DOHH2 (cell line): ENCODE results near the gene MYBPH.

Source experiments
- H3F3A ChIP-seq: fragments of 200-600 bp; sonication (generic), shearing (Covaris generic); 2 replicates; pipeline ENCODE4 v1.6.0; 2016; ENCODE audit warnings: antibody characterized with exemption, mild to moderate bottlenecking; ENCODE audit not compliant: control insufficient read depth, insufficient read depth
- H3K27ac ChIP-seq: fragments of 200-600 bp; sonication (generic); 2 replicates; pipeline ENCODE4 v1.5.1; 2014; ENCODE audit warnings: low read depth, mild to moderate bottlenecking, low read length, moderate library complexity
- H3K27me3 ChIP-seq: fragments of 200-600 bp; sonication (generic); 2 replicates; pipeline ENCODE4 v1.6.1; 2014; ENCODE audit warnings: mild to moderate bottlenecking, low read length, mixed read lengths; ENCODE audit not compliant: control insufficient read depth
- H3K36me3 ChIP-seq: fragments of 200-600 bp; sonication (generic); 2 replicates; pipeline ENCODE4 v1.6.1; 2014; ENCODE audit warnings: mild to moderate bottlenecking, low read length, moderate library complexity, mixed read lengths; ENCODE audit not compliant: control insufficient read depth
- H3K4me1 ChIP-seq: fragments of 200-600 bp; sonication (generic); 2 replicates; pipeline ENCODE4 v1.6.1; 2014; ENCODE audit warnings: mild to moderate bottlenecking, low read length, mixed read lengths; ENCODE audit not compliant: control insufficient read depth
- H3K4me2 ChIP-seq: fragments of 200-600 bp; sonication (generic); 2 replicates; pipeline ENCODE4 v1.6.0; 2014; ENCODE audit warnings: mild to moderate bottlenecking, low read length, moderate library complexity
- H3K4me3 ChIP-seq: fragments of 200-600 bp; sonication (generic); 2 replicates; pipeline ENCODE4 v1.5.1; 2014; ENCODE audit warnings: mild to moderate bottlenecking, low read length, mixed read lengths
- H3K79me2 ChIP-seq: fragments of 200-600 bp; sonication (generic); 2 replicates; pipeline ENCODE4 v1.6.1; 2014; ENCODE audit warnings: mild to moderate bottlenecking, low read length, mixed read lengths; ENCODE audit not compliant: control insufficient read depth
- H3K9me2 ChIP-seq: fragments of 200-600 bp; sonication (generic); replicated peaks from 2 replicates; pipeline ENCODE4 v1.6.1; 2014; ENCODE audit warnings: mild to moderate bottlenecking, low read length, mixed read lengths; ENCODE audit not compliant: control insufficient read depth
- H3K9me3 ChIP-seq: fragments of 200-600 bp; sonication (generic); 2 replicates; pipeline ENCODE4 v1.6.1; 2014; ENCODE audit warnings: antibody characterized with exemption, low read length, mixed read lengths; ENCODE audit not compliant: control insufficient read depth, insufficient read depth
- H4K20me1 ChIP-seq: fragments of 200-600 bp; sonication (generic); 2 replicates; pipeline ENCODE4 v1.6.0; 2014; ENCODE audit warnings: low read depth, mild to moderate bottlenecking, antibody characterized with exemption, low read length, moderate library complexity; ENCODE audit not compliant: control insufficient read depth, insufficient read depth
- CTCF ChIP-seq: fragments of 200-600 bp; sonication (generic); IDR thresholded peaks from one replicate; pipeline ENCODE4 v1.5.1; 2014; ENCODE audit warnings: antibody characterized with exemption, mild to moderate bottlenecking, low read depth, low read length; ENCODE audit not compliant: poor library complexity, severe bottlenecking
- EZH2phosphoT487 ChIP-seq: fragments of 200-600 bp; sonication (generic); IDR thresholded peaks from 2 replicates; pipeline ENCODE4 v1.6.1; 2017; ENCODE audit warnings: borderline replicate concordance, mild to moderate bottlenecking, antibody characterized with exemption, low read length, moderate library complexity, mixed read lengths

Gene MYBPH

GRCh38 chr1:203122159-203122558 is 53.5 kb downstream of the MYBPH start:
- H3K4me2 ChIP-seq, result no peak overlapping the region
- no peaks in the 10 kb centered on the region for H3K9me2 ChIP-seq
- TF ChIP-seq CTCF (no peak), EZH2phosphoT487 (no peak)
- H3K27me3 ChIP-seq, result peaks cover 13% of the 10 kb centered on the region
- no peaks in the 10 kb centered on the region for H4K20me1 ChIP-seq
- H3K36me3 ChIP-seq, result no peaks in the 10 kb centered on the region
- no peaks in the 10 kb centered on the region for H3K9me3 ChIP-seq
- no peak overlapping the region for H3K4me3 ChIP-seq
- no peaks in the 10 kb centered on the region for H3K79me2 ChIP-seq
- H3F3A ChIP-seq, result no peaks in the 10 kb centered on the region
- H3K4me1 ChIP-seq, result no peaks in the 10 kb centered on the region
- no peak overlapping the region for H3K27ac ChIP-seq

- no peaks in the 10 kb centered on the region for H3F3A ChIP-seq
- no peak overlapping the region for H3K4me3 ChIP-seq
- no peaks in the 10 kb centered on the region for H3K9me2 ChIP-seq
- H3K9me3 ChIP-seq, result no peaks in the 10 kb centered on the region
- TF ChIP-seq CTCF (no peak), EZH2phosphoT487 (no peak)
- H3K4me2 ChIP-seq, result no peak overlapping the region
- no peak overlapping the region for H3K27ac ChIP-seq
- H3K36me3 ChIP-seq, result no peaks in the 10 kb centered on the region
- no peaks in the 10 kb centered on the region for H3K4me1 ChIP-seq
- H4K20me1 ChIP-seq, result no peaks in the 10 kb centered on the region
- H3K79me2 ChIP-seq, result no peaks in the 10 kb centered on the region
- peaks cover 10% of the 10 kb centered on the region for H3K27me3 ChIP-seq
These were observed 54.2 kb downstream of the MYBPH start for GRCh38 chr1:203121186-203122015.

DNA sequence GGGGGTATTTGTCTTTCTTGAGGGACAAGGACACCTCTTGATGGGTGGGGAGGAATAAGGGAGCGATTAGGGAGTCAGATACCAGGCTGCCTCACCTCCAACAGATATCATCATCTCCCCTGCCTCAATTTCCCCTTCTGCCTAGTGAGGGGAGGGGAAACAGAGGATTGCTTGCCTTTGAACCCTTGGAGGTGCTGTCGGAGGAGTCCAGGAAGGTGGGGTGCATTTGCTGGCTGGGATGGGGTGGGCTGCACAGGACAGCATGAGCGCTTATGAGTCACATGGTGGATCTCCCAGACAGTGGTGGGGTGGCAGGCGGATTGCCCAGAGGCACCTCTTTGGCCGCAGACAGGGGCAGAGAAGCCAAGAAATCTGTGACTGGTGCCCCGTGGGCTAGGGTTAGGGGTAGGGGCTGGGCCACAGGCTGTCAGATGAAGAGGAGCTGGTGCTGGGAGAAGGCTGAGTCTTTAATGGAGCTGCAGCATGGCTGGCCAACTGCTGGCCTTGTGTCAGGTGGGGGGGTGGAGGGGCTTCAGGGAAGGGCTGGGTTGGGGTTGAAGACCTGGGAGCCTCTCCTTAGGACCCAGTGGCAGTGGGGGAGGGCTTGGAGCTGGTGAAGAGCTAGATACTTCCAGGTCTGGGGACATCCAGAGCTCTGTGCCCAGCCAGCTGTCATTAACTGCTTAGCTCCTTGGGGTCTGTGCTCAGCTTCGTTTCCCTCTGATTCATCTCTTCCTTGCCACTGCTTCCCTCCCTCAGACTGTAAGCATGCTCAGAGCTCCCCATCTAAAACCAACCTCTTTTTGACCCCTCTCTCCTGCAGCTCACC is 55.1 kb downstream of the MYBPH start:
- no peak for TF ChIP-seq EZH2phosphoT487
- no peak for TF ChIP-seq CTCF
- H3K36me3 ChIP-seq, result no peaks in the 10 kb centered on the region
- no peak overlapping the region for H3K4me3 ChIP-seq
- no peaks in the 10 kb centered on the region for H3K79me2 ChIP-seq
- no peaks in the 10 kb centered on the region for H3K9me3 ChIP-seq
- no peaks in the 10 kb centered on the region for H4K20me1 ChIP-seq
- no peaks in the 10 kb centered on the region for H3K9me2 ChIP-seq
- H3K27me3 ChIP-seq, result peaks cover 13% of the 10 kb centered on the region
- H3F3A ChIP-seq, result no peaks in the 10 kb centered on the region
- H3K4me1 ChIP-seq, result no peaks in the 10 kb centered on the region
- H3K27ac ChIP-seq, result no peak overlapping the region
- H3K4me2 ChIP-seq, result no peak overlapping the region
